K562 (cell line): Measurements from ENCODE around the gene RNU5D-1. TPM values are rescaled to one million over a fixed set of nuclear protein-coding genes. Genes with fewer than 3 reads are reported as not detected.
A peak's percentile ranks its signal among the peaks of the same experiment; 100 is the strongest.

ENCODE experiments used
- CC2D1A ChIP-seq: fragments of 450-650 bp; IDR thresholded peaks from 2 replicates; pipeline ENCODE4 v1.6.1; 2017; ENCODE audit warnings: mild to moderate bottlenecking
- CTCFL ChIP-seq: IDR thresholded peaks from 2 replicates; pipeline ENCODE4 v1.6.1; 2011; ENCODE audit warnings: borderline replicate concordance, low read depth, mild to moderate bottlenecking, moderate library complexity, low read length; ENCODE audit not compliant: insufficient read depth, poor library complexity, severe bottlenecking
- HIVEP1 ChIP-seq: fragments of 250-450 bp; sonication (Bioruptor Pico); IDR thresholded peaks from 2 replicates; pipeline ENCODE4 v1.4.0; 2020; ENCODE audit warnings: mild to moderate bottlenecking
- NR2C1 ChIP-seq, 2 experiments: fragments of 450-650 bp; IDR thresholded peaks; 2 replicates each; pipeline ENCODE4 v1.6.1; 2017; ENCODE audit warnings: mild to moderate bottlenecking in 2 of 2, antibody characterized with exemption in 1 of 2, inconsistent platforms in 1 of 2, missing compliant biosample characterization in 1 of 2, missing genetic modification characterization in 1 of 2
- SMAD2 ChIP-seq: fragments of 150-350 bp; IDR thresholded peaks from 2 replicates; pipeline ENCODE4 v1.6.1; 2014; ENCODE audit warnings: low read depth, mild to moderate bottlenecking, low read length
- TCF7 ChIP-seq: sonication (generic); IDR thresholded peaks from 2 replicates; pipeline ENCODE4 v1.6.1; 2016; ENCODE audit warnings: antibody characterized with exemption, borderline replicate concordance
- ZBTB33 ChIP-seq: sonication (generic); formaldehyde crosslinking; IDR thresholded peaks from 2 replicates; pipeline ENCODE4 v1.8.1; 2023; ENCODE audit warnings: mild to moderate bottlenecking, missing genetic modification reagents
- ZNF263 ChIP-seq: sonication (generic); formaldehyde crosslinking; IDR thresholded peaks from 2 replicates; pipeline ENCODE4 v1.8.0; 2022; ENCODE audit warnings: mild to moderate bottlenecking, missing genetic modification reagents, borderline replicate concordance
- polyA plus RNA-seq, 8 experiments: library from polyadenylated mRNA; depleted of rRNA in 4 of 8; stranded (reverse) in 5 of 8; unstranded in 3 of 8; fragments of >200 nt; fragmentation: Nextera tagmentation in 2 of 8; fragmentation: Illumina TruSeq in 1 of 8; extraction: Ambion mirVana in 2 of 8; extraction: Trizol in 1 of 8; gene quantifications; 2 replicates each; pipeline versions ENCODE4 v1.2.1 to v1.2.3, GENCODE V29; 2011 to 2014; ENCODE audit warnings: inconsistent platforms in 1 of 8, missing spikeins in 1 of 8
- total RNA-seq, 7 experiments: library from RNA; depleted of rRNA in 6 of 7; stranded (reverse); fragments of >200 nt in 6 of 7; fragmentation: Illumina TruSeq in 2 of 7; extraction: Trizol in 2 of 7; gene quantifications; 2 replicates each; pipeline versions ENCODE4 v1.2.1 to v1.2.3, GENCODE V29; 2011 to 2021; ENCODE audit warnings: low replicate concordance in 1 of 7
- TF ChIP-seq, protein P1 (sequence below), 3 experiments: IDR thresholded peaks in 2 of 3; conservative IDR thresholded peaks in 1 of 3; 2 replicates each; pipeline ENCODE4 v1.5.1; 2011 to 2012; ENCODE audit warnings: low read length in 3 of 3, mild to moderate bottlenecking in 3 of 3, control low read depth in 2 of 3, improper control_type of control experiment in 1 of 3, inconsistent platforms in 1 of 3, low read depth in 1 of 3, mixed read lengths in 1 of 3, moderate library complexity in 1 of 3; ENCODE audit not compliant: insufficient read depth in 2 of 3
- TF ChIP-seq, protein P2 (sequence below): sonication (generic); formaldehyde crosslinking; IDR thresholded peaks from 2 replicates; pipeline ENCODE4 v1.8.0; 2022; ENCODE audit warnings: mild to moderate bottlenecking, low read depth, missing genetic modification reagents
- TF ChIP-seq, protein P3 (sequence below): sonication (generic); formaldehyde crosslinking; IDR thresholded peaks from 2 replicates; pipeline ENCODE4 v1.8.0; 2023; ENCODE audit warnings: missing genetic modification reagents, mild to moderate bottlenecking, borderline replicate concordance

The RNU5D-1 gene
- total and polyA plus RNA-seq, 9 of the 15 experiments (the other 6 are each of a cell fraction or from before 2014, with no cell fraction given): under 0.01 TPM; not detected in 8

DNA sequence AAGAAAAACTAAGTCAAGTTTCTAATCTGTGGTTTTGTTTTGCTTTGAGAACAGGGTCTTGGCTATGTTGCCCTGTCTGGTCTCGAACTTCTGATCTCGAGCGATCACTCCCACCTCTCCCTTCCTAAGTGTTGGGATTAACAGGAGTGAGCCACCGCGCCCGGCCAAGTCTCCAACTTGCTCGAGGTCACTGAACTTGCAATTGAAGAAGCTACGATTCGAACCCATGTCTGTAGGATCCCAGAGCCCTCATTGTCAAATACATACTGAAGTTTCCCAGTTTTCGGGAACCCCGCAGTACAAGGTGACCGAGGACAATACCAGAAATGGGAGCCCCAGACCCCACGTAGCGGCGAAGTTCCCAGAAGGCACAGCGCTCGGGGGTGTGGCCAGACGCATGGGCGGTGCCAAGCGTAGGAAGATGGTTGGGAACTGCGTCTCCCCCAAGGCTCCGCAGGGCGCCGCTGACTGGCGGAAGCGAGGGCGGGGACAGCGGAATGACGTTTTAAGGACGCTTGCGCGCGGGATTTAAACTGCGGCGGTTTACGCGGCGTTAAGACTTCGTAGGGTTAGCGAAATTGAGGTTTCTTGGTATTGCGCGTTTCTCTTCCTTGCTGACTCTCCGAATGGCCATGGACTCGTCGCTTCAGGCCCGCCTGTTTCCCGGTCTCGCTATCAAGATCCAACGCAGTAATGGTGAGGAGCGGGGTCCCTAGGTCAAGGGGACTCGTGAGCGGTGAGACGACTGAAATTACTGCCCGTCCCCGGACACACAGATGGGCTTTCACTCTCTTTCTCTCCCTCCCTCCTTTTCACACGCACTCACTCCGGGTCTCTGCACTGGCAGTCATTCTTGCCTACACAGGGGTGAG is 8.6 kb upstream of the RNU5D-1 start, which contains the start of gene KIF2C (continued):
- TF ChIP-seq, protein P1, sequence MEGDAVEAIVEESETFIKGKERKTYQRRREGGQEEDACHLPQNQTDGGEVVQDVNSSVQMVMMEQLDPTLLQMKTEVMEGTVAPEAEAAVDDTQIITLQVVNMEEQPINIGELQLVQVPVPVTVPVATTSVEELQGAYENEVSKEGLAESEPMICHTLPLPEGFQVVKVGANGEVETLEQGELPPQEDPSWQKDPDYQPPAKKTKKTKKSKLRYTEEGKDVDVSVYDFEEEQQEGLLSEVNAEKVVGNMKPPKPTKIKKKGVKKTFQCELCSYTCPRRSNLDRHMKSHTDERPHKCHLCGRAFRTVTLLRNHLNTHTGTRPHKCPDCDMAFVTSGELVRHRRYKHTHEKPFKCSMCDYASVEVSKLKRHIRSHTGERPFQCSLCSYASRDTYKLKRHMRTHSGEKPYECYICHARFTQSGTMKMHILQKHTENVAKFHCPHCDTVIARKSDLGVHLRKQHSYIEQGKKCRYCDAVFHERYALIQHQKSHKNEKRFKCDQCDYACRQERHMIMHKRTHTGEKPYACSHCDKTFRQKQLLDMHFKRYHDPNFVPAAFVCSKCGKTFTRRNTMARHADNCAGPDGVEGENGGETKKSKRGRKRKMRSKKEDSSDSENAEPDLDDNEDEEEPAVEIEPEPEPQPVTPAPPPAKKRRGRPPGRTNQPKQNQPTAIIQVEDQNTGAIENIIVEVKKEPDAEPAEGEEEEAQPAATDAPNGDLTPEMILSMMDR (IDR thresholded peaks at IDR 0.05 in 2 of 3, conservative IDR thresholded peaks at IDR 0.05 in 1 of 3; ENCODE audit: insufficient read depth in 2 of 3, low read depth in 1 of 3, low read length in 3 of 3): peak in 2 of 3 experiments; percentile 15 to 25; a peak in 3 of 6 replicates
- TF ChIP-seq NR2C1 (IDR thresholded peaks at IDR 0.05) (no peak), NR2C1 (tag; IDR thresholded peaks at IDR 0.05) (0 out of 2 replicates have a peak, but pooled peaks have one; percentile 9), CC2D1A (peak; percentile 51; the same call in 1 of the 2 replicates), ZNF263 (CRISPR knock-in tag) (0 out of 2 replicates have a peak, but pooled peaks have one; percentile 11), SMAD2 (no peak), TCF7 (peak; percentile 81), HIVEP1 (no peak), CTCFL (peak; percentile 51), ZBTB33 (no peak; the same call in 1 of the 2 replicates)
- TF ChIP-seq, protein P2, sequence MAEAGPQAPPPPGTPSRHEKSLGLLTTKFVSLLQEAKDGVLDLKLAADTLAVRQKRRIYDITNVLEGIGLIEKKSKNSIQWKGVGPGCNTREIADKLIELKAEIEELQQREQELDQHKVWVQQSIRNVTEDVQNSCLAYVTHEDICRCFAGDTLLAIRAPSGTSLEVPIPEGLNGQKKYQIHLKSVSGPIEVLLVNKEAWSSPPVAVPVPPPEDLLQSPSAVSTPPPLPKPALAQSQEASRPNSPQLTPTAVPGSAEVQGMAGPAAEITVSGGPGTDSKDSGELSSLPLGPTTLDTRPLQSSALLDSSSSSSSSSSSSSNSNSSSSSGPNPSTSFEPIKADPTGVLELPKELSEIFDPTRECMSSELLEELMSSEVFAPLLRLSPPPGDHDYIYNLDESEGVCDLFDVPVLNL (CRISPR knock-in tag): peak; percentile 99
- TF ChIP-seq, protein P3, sequence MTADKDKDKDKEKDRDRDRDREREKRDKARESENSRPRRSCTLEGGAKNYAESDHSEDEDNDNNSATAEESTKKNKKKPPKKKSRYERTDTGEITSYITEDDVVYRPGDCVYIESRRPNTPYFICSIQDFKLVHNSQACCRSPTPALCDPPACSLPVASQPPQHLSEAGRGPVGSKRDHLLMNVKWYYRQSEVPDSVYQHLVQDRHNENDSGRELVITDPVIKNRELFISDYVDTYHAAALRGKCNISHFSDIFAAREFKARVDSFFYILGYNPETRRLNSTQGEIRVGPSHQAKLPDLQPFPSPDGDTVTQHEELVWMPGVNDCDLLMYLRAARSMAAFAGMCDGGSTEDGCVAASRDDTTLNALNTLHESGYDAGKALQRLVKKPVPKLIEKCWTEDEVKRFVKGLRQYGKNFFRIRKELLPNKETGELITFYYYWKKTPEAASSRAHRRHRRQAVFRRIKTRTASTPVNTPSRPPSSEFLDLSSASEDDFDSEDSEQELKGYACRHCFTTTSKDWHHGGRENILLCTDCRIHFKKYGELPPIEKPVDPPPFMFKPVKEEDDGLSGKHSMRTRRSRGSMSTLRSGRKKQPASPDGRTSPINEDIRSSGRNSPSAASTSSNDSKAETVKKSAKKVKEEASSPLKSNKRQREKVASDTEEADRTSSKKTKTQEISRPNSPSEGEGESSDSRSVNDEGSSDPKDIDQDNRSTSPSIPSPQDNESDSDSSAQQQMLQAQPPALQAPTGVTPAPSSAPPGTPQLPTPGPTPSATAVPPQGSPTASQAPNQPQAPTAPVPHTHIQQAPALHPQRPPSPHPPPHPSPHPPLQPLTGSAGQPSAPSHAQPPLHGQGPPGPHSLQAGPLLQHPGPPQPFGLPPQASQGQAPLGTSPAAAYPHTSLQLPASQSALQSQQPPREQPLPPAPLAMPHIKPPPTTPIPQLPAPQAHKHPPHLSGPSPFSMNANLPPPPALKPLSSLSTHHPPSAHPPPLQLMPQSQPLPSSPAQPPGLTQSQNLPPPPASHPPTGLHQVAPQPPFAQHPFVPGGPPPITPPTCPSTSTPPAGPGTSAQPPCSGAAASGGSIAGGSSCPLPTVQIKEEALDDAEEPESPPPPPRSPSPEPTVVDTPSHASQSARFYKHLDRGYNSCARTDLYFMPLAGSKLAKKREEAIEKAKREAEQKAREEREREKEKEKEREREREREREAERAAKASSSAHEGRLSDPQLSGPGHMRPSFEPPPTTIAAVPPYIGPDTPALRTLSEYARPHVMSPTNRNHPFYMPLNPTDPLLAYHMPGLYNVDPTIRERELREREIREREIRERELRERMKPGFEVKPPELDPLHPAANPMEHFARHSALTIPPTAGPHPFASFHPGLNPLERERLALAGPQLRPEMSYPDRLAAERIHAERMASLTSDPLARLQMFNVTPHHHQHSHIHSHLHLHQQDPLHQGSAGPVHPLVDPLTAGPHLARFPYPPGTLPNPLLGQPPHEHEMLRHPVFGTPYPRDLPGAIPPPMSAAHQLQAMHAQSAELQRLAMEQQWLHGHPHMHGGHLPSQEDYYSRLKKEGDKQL (CRISPR knock-in tag): no peak
